SU-DHL-6 (cell line): ENCODE data around the gene AQP10.

Experiments used
- CTCF ChIP-seq: fragments of 200-600 bp; sonication (generic); IDR thresholded peaks from one replicate; pipeline ENCODE4 v1.5.1; 2017; ENCODE audit warnings: antibody characterized with exemption, mild to moderate bottlenecking, low read length, moderate library complexity; ENCODE audit not compliant: insufficient read depth, poor library complexity, severe bottlenecking
- EZH2phosphoT487 ChIP-seq: fragments of 200-600 bp; sonication (generic), shearing (Covaris generic); conservative IDR thresholded peaks from 2 replicates; pipeline ENCODE4 v1.6.1; 2018; ENCODE audit warnings: mild to moderate bottlenecking, antibody characterized with exemption, low read length, moderate library complexity, mixed read lengths

GRCh38 chr1:154361357-154361756 lies 40.5 kb downstream of the AQP10 start:
- TF ChIP-seq CTCF (no peak), EZH2phosphoT487 (no peak)
